Esophagus muscularis mucosa (tissue), 4 donors: Measurements from ENCODE around the gene ERF. TPM values are rescaled to one million over a fixed set of nuclear protein-coding genes. Genes with fewer than 3 reads are reported as not detected.

Source experiments
- DNase-seq: peaks from one replicate; pipeline ENCODE4 v3.0.0-alpha.2; 2017; ENCODE audit errors: extremely low spot score
- H3K27ac ChIP-seq, 4 donors: fragments of 200-600 bp; sonication (generic); replicated peaks in 1 of 4; 1 replicate in 3 of 4; 2 replicates in 1 of 4; pipeline ENCODE4 v1.5.1; 2016 to 2019; ENCODE audit warnings: mild to moderate bottlenecking in 1 of 4
- H3K27me3 ChIP-seq, 4 donors: fragments of 200-600 bp; sonication (generic); one replicate each; pipeline versions ENCODE4 v1.5.1 to v1.6.0; 2016 to 2019
- H3K36me3 ChIP-seq, 4 donors: fragments of 200-600 bp; sonication (generic); one replicate each; pipeline ENCODE4 v1.5.1; 2016 to 2019
- H3K4me1 ChIP-seq, 4 donors: fragments of 200-600 bp; sonication (generic); one replicate each; pipeline ENCODE4 v1.5.1; 2016 to 2019
- H3K4me3 ChIP-seq, 4 donors: fragments of 200-600 bp; sonication (generic); 1 replicate in 2 of 4; 2 replicates in 2 of 4; pipeline ENCODE4 v1.5.1; 2016 to 2019; ENCODE audit warnings: mild to moderate bottlenecking in 4 of 4, moderate library complexity in 1 of 4
- H3K9me3 ChIP-seq, 4 donors: fragments of 200-600 bp; sonication (generic); 1 replicate in 3 of 4; 2 replicates in 1 of 4; pipeline ENCODE4 v1.5.1; 2016 to 2019
- EP300 ChIP-seq: sonication (generic); formaldehyde crosslinking; IDR thresholded peaks from one replicate; pipeline ENCODE4 v1.6.1; 2017; ENCODE audit warnings: antibody characterized with exemption
- POLR2A ChIP-seq: fragments of 450-650 bp; IDR thresholded peaks from one replicate; pipeline ENCODE4 v1.6.1; 2017; ENCODE audit warnings: antibody characterized with exemption, moderate library complexity, mild to moderate bottlenecking, low read depth
- POLR2AphosphoS5 ChIP-seq, 2 donors: sonication (generic); formaldehyde crosslinking; IDR thresholded peaks; one replicate each; pipeline ENCODE4 v1.6.1; 2017; ENCODE audit warnings: antibody characterized with exemption in 2 of 2
- WGBS: methylation state at CpG from one replicate; pipeline ENCODE4 v1.1.5; 2018; 5-methylcytosine and 5-hydroxymethylcytosine counted together
- intact Hi-C: fragments of 100-400 bp; cut with DNase I; formaldehyde crosslinking; loops from one replicate; pipeline ENCODE4 v1.15.1; 2023
- total RNA-seq, 4 donors: library from RNA; depleted of rRNA; stranded (reverse); fragments of >200 nt; gene quantifications; one replicate each; pipeline versions ENCODE4 v1.1.0 to v1.2.1, GENCODE V29; 2016
- TF ChIP-seq, protein P1 (sequence below), 3 experiments: fragments of 200-600 bp in 2 of 3; fragments of 450-650 bp in 1 of 3; sonication (generic) in 2 of 3; IDR thresholded peaks; one replicate each; pipeline ENCODE4 v1.5.1; 2017 to 2019; ENCODE audit warnings: antibody characterized with exemption in 3 of 3, mild to moderate bottlenecking in 2 of 3, moderate library complexity in 1 of 3

The ERF gene
- total RNA-seq, 4 donors from 2014 or later: 16.6 to 38.8 (median 35.5) TPM

DNA sequence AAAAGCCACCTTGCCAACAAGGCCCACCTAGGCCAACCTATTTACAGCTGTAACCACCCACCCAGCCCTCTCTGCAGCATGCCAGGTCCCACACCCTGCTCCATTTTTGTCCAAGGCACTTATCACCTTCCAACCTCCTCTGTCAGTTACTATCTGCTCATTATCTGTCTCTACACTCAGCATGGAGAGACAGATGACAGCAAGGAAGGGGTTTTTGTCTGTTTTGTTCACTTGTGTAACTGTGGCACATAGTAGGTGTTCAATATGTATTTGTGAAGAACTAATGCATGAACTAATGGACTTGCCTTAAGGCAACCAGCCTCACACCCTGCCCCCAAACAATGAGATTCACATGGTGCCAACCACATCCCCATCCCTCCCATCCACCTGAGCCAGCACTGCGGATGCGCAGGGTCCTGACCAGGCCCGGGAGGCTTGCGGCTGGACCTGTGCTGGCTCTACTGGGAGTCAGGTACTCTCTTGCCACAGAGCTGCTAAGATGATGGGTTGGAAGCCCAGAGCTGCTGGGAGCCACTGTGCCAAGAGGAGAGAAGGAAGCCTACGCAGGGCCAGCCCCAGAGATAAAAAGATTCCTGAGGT lies 54.7 kb downstream of the ERF start:
- H3K4me3 ChIP-seq: no peak overlapping the region
- intact Hi-C loops: no loop called here
- no peaks in the 10 kb centered on the region for H3K9me3 ChIP-seq
- no peaks in the 10 kb centered on the region for H3K27me3 ChIP-seq
- H3K27ac ChIP-seq: no peak overlapping the region
- H3K36me3 ChIP-seq: peaks cover 35 to 86% (median 73%) of the 10 kb centered on the region in 4 donors
- no peak for DNase-seq
- peaks cover 8 to 26% (median 17%) of the 10 kb centered on the region in 4 donors for H3K4me1 ChIP-seq
- 95% methylated on average over 5 of the region's 5 CpGs for WGBS
- TF ChIP-seq, protein P1, sequence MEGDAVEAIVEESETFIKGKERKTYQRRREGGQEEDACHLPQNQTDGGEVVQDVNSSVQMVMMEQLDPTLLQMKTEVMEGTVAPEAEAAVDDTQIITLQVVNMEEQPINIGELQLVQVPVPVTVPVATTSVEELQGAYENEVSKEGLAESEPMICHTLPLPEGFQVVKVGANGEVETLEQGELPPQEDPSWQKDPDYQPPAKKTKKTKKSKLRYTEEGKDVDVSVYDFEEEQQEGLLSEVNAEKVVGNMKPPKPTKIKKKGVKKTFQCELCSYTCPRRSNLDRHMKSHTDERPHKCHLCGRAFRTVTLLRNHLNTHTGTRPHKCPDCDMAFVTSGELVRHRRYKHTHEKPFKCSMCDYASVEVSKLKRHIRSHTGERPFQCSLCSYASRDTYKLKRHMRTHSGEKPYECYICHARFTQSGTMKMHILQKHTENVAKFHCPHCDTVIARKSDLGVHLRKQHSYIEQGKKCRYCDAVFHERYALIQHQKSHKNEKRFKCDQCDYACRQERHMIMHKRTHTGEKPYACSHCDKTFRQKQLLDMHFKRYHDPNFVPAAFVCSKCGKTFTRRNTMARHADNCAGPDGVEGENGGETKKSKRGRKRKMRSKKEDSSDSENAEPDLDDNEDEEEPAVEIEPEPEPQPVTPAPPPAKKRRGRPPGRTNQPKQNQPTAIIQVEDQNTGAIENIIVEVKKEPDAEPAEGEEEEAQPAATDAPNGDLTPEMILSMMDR (IDR thresholded peaks at IDR 0.05): no peak
- TF ChIP-seq POLR2AphosphoS5 (IDR thresholded peaks at IDR 0.05): no peak
- TF ChIP-seq EP300: no peak
- TF ChIP-seq POLR2A: no peak

- no peak for DNase-seq
- Histone ChIP-seq H3K27ac (peak overlapping the region in 3 of 4 donors; percentile 27 to 40 (median 28)), H3K9me3 (no peaks in the 10 kb centered on the region), H3K4me3 (peak overlapping the region in 2 of 4 donors; percentile 18 to 21), H3K4me1 (peaks cover 8 to 26% (median 17%) of the 10 kb centered on the region in 4 donors), H3K27me3 (no peaks in the 10 kb centered on the region), H3K36me3 (peaks cover 34 to 79% (median 67%) of the 10 kb centered on the region in 4 donors)
- WGBS: 83% methylated on average over 9 of the region's 32 CpGs
- intact Hi-C loops: no loop called here
- TF ChIP-seq POLR2A (no peak), POLR2AphosphoS5 (IDR thresholded peaks at IDR 0.05) (no peak), EP300 (no peak)
- TF ChIP-seq, protein P1 (IDR thresholded peaks at IDR 0.05): no peak
Measured at GRCh38 chr19:42199440-42200115, 55.4 kb downstream of the ERF start.

DNA sequence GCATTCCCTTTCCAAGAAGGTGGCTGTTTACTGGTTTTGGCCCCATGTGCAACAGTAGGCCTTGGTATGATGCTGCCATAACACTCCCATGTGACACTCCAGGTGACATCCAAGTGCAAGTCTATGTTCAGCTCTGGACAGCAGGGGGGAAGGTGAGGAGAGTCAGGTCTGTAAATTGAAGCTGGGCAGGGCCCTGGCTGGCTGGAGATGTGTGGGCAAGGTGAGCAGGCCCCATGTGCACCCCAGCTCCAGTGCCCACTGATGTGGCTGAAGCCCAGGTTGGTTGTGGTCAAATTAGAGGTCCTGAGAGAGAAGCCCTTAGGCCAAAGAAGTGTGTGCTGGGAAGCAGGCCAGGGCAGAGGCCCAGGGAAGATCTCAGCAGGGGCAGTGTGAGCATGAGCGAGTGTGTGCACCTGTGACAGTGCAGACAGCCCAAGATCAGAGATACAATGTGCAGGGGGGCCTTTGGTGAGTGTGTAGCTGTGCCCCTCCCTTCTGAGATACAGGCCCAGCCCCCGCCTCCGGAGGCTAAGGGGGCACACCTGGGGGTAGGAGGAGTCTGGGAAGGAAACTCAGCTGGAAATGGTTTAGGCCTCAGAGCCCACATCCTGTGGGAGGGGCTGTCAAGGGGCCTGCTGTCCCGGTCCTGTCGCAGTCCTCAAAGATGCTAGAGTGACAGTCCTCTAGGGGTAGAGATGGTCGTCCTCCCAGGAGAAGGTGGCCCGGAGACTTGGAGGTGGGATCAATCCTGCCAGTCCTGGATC lies 56.1 kb downstream of the ERF start:
- no peaks in the 10 kb centered on the region for H3K27me3 ChIP-seq
- WGBS: 67% methylated on average over 3 of the region's 7 CpGs
- H3K36me3 ChIP-seq: peaks cover 28 to 72% (median 60%) of the 10 kb centered on the region in 4 donors
- intact Hi-C loops: no loop called here
- H3K9me3 ChIP-seq: no peaks in the 10 kb centered on the region
- TF ChIP-seq EP300: no peak
- no peak for TF ChIP-seq POLR2AphosphoS5 (IDR thresholded peaks at IDR 0.05)
- TF ChIP-seq, protein P1 (IDR thresholded peaks at IDR 0.05): no peak
- TF ChIP-seq POLR2A: no peak
- peak overlapping the region in 3 of 4 donors; percentile 27 to 40 (median 28) for H3K27ac ChIP-seq
- peaks cover 8 to 26% (median 17%) of the 10 kb centered on the region in 4 donors for H3K4me1 ChIP-seq
- H3K4me3 ChIP-seq: peak overlapping the region in 2 of 4 donors; percentile 18 to 21
- DNase-seq: no peak

Other genes with a start within 250 kb of the ERF start
- 10 to 100 TPM in 2 of 4 donors, 1 to 10 TPM in 2; 8.6 to 27.6 (median 13.8) TPM for gene GRIK5, start 184.9 kb downstream of the ERF start, total RNA-seq
- gene ZNF574, start 179.0 kb downstream of the ERF start, total RNA-seq: 10 to 100 TPM; 15.0 to 28.4 (median 21.7) TPM
- gene POU2F2, start 122.7 kb downstream of the ERF start, total RNA-seq: 1 to 10 TPM in 3 of 4 donors, under 1 TPM in 1; 0.52 to 2.5 (median 1.5) TPM
- 10 to 100 TPM; 22.0 to 42.1 (median 31.2) TPM for gene DEDD2, start 37.5 kb downstream of the ERF start, total RNA-seq
- gene ZNF526, start 34.8 kb downstream of the ERF start, total RNA-seq: 1 to 10 TPM; 4.3 to 8.6 (median 7.1) TPM
- gene GSK3A, start 12.5 kb downstream of the ERF start, total RNA-seq: 10 to 100 TPM; 33.8 to 46.1 (median 41.8) TPM
- gene CIC, start 14.1 kb upstream of the ERF start, total RNA-seq: 10 to 100 TPM; 37.8 to 74.2 (median 56.3) TPM
- under 1 TPM in 2 of 4 donors, not detected in 2; 0.17 to 0.50 TPM for gene PRR19, start 47.0 kb upstream of the ERF start, total RNA-seq
- gene PAFAH1B3, start 47.5 kb upstream of the ERF start, total RNA-seq: 1 to 10 TPM in 3 of 4 donors, under 1 TPM in 1; 0.83 to 8.6 (median 7.2) TPM
- not detected for gene TMEM145, start 58.2 kb upstream of the ERF start, total RNA-seq
- gene MEGF8, start 70.5 kb upstream of the ERF start, total RNA-seq: 10 to 100 TPM; 18.2 to 46.2 (median 25.5) TPM
- gene CNFN, start 135.2 kb upstream of the ERF start, total RNA-seq: 1 to 10 TPM in 1 of 4 donors, under 1 TPM in 1, not detected in 2; 0.92 to 2.5 TPM
- 10 to 100 TPM in 1 of 4 donors, 1 to 10 TPM in 3; 3.6 to 10.6 (median 5.9) TPM for gene LIPE, start 172.3 kb upstream of the ERF start, total RNA-seq
- 1 to 10 TPM in 1 of 4 donors, not detected in 3; 1.2 TPM for gene CXCL17, start 187.8 kb upstream of the ERF start, total RNA-seq